ENCODE measurements around the gene PEPD.

PEPD gene

GRCh38 chr19:33545217-33545981 is 23.8 kb upstream of the PEPD start:
- Histone ChIP-seq H3K4me3 (ENCODE audit: low read depth in 1 of 2, low read length in 1 of 2) (no peak overlapping the region), H3K27me3 (no peaks in the 10 kb centered on the region), H3K36me3 (no peaks in the 10 kb centered on the region), H3K9me3 (no peaks in the 10 kb centered on the region), H3K27ac (no peak overlapping the region), H3K4me1 (ENCODE audit: control insufficient read depth in 1 of 2, insufficient read depth in 1 of 2, low read depth in 1 of 2, low read length in 1 of 2) (no peaks in the 10 kb centered on the region)
- TF ChIP-seq CTCF (IDR thresholded peaks at IDR 0.05): no peak

GRCh38 chr19:33535226-33535625 is 13.6 kb upstream of the PEPD start:
- no peaks in the 10 kb centered on the region for H3K9me3 ChIP-seq

GRCh38 chr19:33532859-33533460 is 11.4 kb upstream of the PEPD start:
- H3K4me1 ChIP-seq (ENCODE audit: control insufficient read depth in 1 of 2, insufficient read depth in 1 of 2, low read depth in 1 of 2, low read length in 1 of 2): no peaks in the 10 kb centered on the region
- TF ChIP-seq CTCF (IDR thresholded peaks at IDR 0.05): no peak
- H3K4me3 ChIP-seq (ENCODE audit: low read depth in 1 of 2, low read length in 1 of 2): no peak overlapping the region
- no peak overlapping the region for H3K27ac ChIP-seq
- H3K36me3 ChIP-seq: no peaks in the 10 kb centered on the region
- H3K9me3 ChIP-seq: no peaks in the 10 kb centered on the region
- H3K27me3 ChIP-seq: no peaks in the 10 kb centered on the region

More at GRCh38 chr19:33535226-33535625, 13.6 kb upstream of the PEPD start:
- TF ChIP-seq CTCF (IDR thresholded peaks at IDR 0.05): no peak
- Histone ChIP-seq H3K4me1 (ENCODE audit: control insufficient read depth in 1 of 2, insufficient read depth in 1 of 2, low read depth in 1 of 2, low read length in 1 of 2) (no peaks in the 10 kb centered on the region), H3K27ac (no peak overlapping the region), H3K27me3 (no peaks in the 10 kb centered on the region), H3K36me3 (no peaks in the 10 kb centered on the region), H3K4me3 (ENCODE audit: low read depth in 1 of 2, low read length in 1 of 2) (no peak overlapping the region)

- Histone ChIP-seq H3K27ac (no peak overlapping the region), H3K9me3 (no peaks in the 10 kb centered on the region), H3K36me3 (no peaks in the 10 kb centered on the region), H3K4me3 (ENCODE audit: low read depth in 1 of 2, low read length in 1 of 2) (no peak overlapping the region), H3K4me1 (ENCODE audit: control insufficient read depth in 1 of 2, insufficient read depth in 1 of 2, low read depth in 1 of 2, low read length in 1 of 2) (no peaks in the 10 kb centered on the region), H3K27me3 (no peaks in the 10 kb centered on the region)
- no peak for TF ChIP-seq CTCF (IDR thresholded peaks at IDR 0.05)
These were observed 9.3 kb upstream of the PEPD start for GRCh38 chr19:33530842-33531241.

GRCh38 chr19:33530296-33530695 is 8.7 kb upstream of the PEPD start:
- no peaks in the 10 kb centered on the region for H3K36me3 ChIP-seq
- H3K27ac ChIP-seq: no peak overlapping the region
- no peaks in the 10 kb centered on the region for H3K4me1 ChIP-seq (ENCODE audit: control insufficient read depth in 1 of 2, insufficient read depth in 1 of 2, low read depth in 1 of 2, low read length in 1 of 2)
- H3K27me3 ChIP-seq: no peaks in the 10 kb centered on the region
- H3K4me3 ChIP-seq (ENCODE audit: low read depth in 1 of 2, low read length in 1 of 2): no peak overlapping the region
- no peaks in the 10 kb centered on the region for H3K9me3 ChIP-seq
- TF ChIP-seq CTCF (IDR thresholded peaks at IDR 0.05): no peak
